PFSK-1 (cell line): ENCODE measurements around the gene KIF13A.

Source experiments
- FOXP2 ChIP-seq: optimal IDR thresholded peaks from 2 replicates; pipeline ENCODE3; 2011; ENCODE audit warnings: borderline replicate concordance, control low read depth, inconsistent platforms; ENCODE audit not compliant: insufficient read depth; ENCODE audit errors: extremely low read length, extremely low read depth
- POLR2AphosphoS5 ChIP-seq: IDR thresholded peaks from 2 replicates; pipeline ENCODE4 v1.6.1; 2012; ENCODE audit warnings: low read depth, mild to moderate bottlenecking, control low read depth, low read length, moderate library complexity
- SIN3A ChIP-seq: IDR thresholded peaks from 2 replicates; pipeline ENCODE4 v1.6.1; 2012; ENCODE audit warnings: mild to moderate bottlenecking, low read length, moderate library complexity, borderline replicate concordance; ENCODE audit not compliant: insufficient read depth
- TAF1 ChIP-seq: IDR thresholded peaks from 2 replicates; pipeline ENCODE4 v1.6.1; 2012; ENCODE audit warnings: low read length, control low read depth, borderline replicate concordance; ENCODE audit not compliant: insufficient read depth
- TF ChIP-seq, protein P1 (sequence below), 2 experiments: IDR thresholded peaks; 2 replicates each; pipeline versions ENCODE4 v1.6.1 to v1.8.0; 2011 to 2012; ENCODE audit warnings: low read depth in 2 of 2, low read length in 2 of 2, control low read depth in 1 of 2, inconsistent platforms in 1 of 2, mild to moderate bottlenecking in 1 of 2, moderate library complexity in 1 of 2; ENCODE audit not compliant: insufficient read depth in 1 of 2

DNA sequence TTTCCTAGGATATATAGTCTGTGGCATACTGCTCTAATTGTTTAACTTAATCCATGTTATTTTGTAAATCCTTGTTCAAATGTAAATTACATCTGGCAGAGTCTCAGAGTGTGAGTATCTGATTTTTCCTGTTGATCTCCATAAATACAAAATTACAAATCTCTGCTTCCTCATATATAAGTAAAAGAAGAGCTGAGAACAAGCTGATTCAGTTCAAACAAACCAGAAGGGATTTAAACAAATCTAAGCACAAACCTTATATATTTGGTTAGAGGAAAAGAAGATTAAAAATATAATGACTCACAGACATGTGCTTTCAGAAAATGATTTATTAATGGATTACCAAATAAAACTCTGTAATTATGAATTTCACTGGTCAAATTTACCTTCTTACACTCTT is 37.3 kb downstream of the KIF13A start:
- TF ChIP-seq TAF1, result no peak
- TF ChIP-seq, protein P1, sequence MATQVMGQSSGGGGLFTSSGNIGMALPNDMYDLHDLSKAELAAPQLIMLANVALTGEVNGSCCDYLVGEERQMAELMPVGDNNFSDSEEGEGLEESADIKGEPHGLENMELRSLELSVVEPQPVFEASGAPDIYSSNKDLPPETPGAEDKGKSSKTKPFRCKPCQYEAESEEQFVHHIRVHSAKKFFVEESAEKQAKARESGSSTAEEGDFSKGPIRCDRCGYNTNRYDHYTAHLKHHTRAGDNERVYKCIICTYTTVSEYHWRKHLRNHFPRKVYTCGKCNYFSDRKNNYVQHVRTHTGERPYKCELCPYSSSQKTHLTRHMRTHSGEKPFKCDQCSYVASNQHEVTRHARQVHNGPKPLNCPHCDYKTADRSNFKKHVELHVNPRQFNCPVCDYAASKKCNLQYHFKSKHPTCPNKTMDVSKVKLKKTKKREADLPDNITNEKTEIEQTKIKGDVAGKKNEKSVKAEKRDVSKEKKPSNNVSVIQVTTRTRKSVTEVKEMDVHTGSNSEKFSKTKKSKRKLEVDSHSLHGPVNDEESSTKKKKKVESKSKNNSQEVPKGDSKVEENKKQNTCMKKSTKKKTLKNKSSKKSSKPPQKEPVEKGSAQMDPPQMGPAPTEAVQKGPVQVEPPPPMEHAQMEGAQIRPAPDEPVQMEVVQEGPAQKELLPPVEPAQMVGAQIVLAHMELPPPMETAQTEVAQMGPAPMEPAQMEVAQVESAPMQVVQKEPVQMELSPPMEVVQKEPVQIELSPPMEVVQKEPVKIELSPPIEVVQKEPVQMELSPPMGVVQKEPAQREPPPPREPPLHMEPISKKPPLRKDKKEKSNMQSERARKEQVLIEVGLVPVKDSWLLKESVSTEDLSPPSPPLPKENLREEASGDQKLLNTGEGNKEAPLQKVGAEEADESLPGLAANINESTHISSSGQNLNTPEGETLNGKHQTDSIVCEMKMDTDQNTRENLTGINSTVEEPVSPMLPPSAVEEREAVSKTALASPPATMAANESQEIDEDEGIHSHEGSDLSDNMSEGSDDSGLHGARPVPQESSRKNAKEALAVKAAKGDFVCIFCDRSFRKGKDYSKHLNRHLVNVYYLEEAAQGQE (IDR thresholded peaks at IDR 0.05; ENCODE audit: insufficient read depth in 1 of 2, low read depth in 2 of 2, low read length in 2 of 2), result no peak
- TF ChIP-seq POLR2AphosphoS5, result no peak
- no peak for TF ChIP-seq FOXP2
- no peak for TF ChIP-seq SIN3A
